Gastroesophageal sphincter (tissue), 3 donors: ENCODE data around the gene TRMT112.

Experiments used
- CTCF ChIP-seq, 4 experiments: fragments of 200-600 bp in 2 of 4; fragments of 450-650 bp in 2 of 4; sonication (generic) in 1 of 4; IDR thresholded peaks; one replicate each; pipeline ENCODE4 v1.5.1; 2017 to 2019; ENCODE audit warnings: antibody characterized with exemption in 4 of 4, mild to moderate bottlenecking in 2 of 4, moderate library complexity in 2 of 4
- EP300 ChIP-seq: sonication (generic); formaldehyde crosslinking; IDR thresholded peaks from one replicate; pipeline ENCODE4 v1.6.1; 2017; ENCODE audit warnings: antibody characterized with exemption, mild to moderate bottlenecking
- POLR2A ChIP-seq, 2 donors: fragments of 450-650 bp; IDR thresholded peaks; one replicate each; pipeline ENCODE4 v1.6.1; 2017; ENCODE audit warnings: antibody characterized with exemption in 2 of 2, mild to moderate bottlenecking in 2 of 2, moderate library complexity in 1 of 2
- POLR2AphosphoS5 ChIP-seq: sonication (generic); formaldehyde crosslinking; IDR thresholded peaks from one replicate; pipeline ENCODE4 v1.6.1; 2017; ENCODE audit warnings: antibody characterized with exemption

GRCh38 chr11:64295760-64296159, 21.6 kb downstream of the TRMT112 start:
- no peak for TF ChIP-seq CTCF (IDR thresholded peaks at IDR 0.05)
- no peak for TF ChIP-seq POLR2AphosphoS5
- no peak for TF ChIP-seq POLR2A (IDR thresholded peaks at IDR 0.05)
- no peak for TF ChIP-seq EP300
